Embryonic facial prominence (tissue), 1 donor: ENCODE results near the gene LGR6.

Experiments used
- DNase-seq: peaks from one replicate; pipeline ENCODE4 v3.0.0-alpha.2; 2016; ENCODE audit errors: extremely low spot score

LGR6 gene

GRCh38 chr1:202266061-202266765, 72.6 kb downstream of the LGR6 start:
- DNase-seq = no peak

GRCh38 chr1:202268032-202268431, 74.4 kb downstream of the LGR6 start:
- no peak for DNase-seq

- no peak for DNase-seq
These were observed 75.2 kb downstream of the LGR6 start for GRCh38 chr1:202268817-202269216.

GRCh38 chr1:202270871-202271326, 77.3 kb downstream of the LGR6 start:
- DNase-seq = no peak

GRCh38 chr1:202272103-202272845, 78.7 kb downstream of the LGR6 start:
- no peak for DNase-seq

GRCh38 chr1:202274611-202275010, 81.0 kb downstream of the LGR6 start:
- no peak for DNase-seq

- no peak for DNase-seq
These were observed 81.6 kb downstream of the LGR6 start for GRCh38 chr1:202275061-202275770.

- DNase-seq = no peak
These were observed 82.6 kb downstream of the LGR6 start for GRCh38 chr1:202276081-202276715.

GRCh38 chr1:202276920-202277319, 83.3 kb downstream of the LGR6 start:
- no peak for DNase-seq

- DNase-seq = no peak
These were observed 85.2 kb downstream of the LGR6 start for GRCh38 chr1:202278751-202279150.

- DNase-seq = no peak
These were observed 86.2 kb downstream of the LGR6 start for GRCh38 chr1:202279806-202280205.

GRCh38 chr1:202280595-202280994, 87.0 kb downstream of the LGR6 start:
- DNase-seq = no peak

- DNase-seq = no peak
These were observed 87.9 kb downstream of the LGR6 start for GRCh38 chr1:202281316-202282024.

- DNase-seq = no peak
These were observed 88.4 kb downstream of the LGR6 start for GRCh38 chr1:202282025-202282371.

GRCh38 chr1:202282596-202283283, 89.1 kb downstream of the LGR6 start:
- no peak for DNase-seq

- no peak for DNase-seq
These were observed 89.8 kb downstream of the LGR6 start for GRCh38 chr1:202283379-202283844.

GRCh38 chr1:202283991-202284390, 90.4 kb downstream of the LGR6 start:
- no peak for DNase-seq

- no peak for DNase-seq
These were observed 92.3 kb downstream of the LGR6 start for GRCh38 chr1:202285908-202286307.

GRCh38 chr1:202286622-202287097, 93.1 kb downstream of the LGR6 start:
- no peak for DNase-seq

GRCh38 chr1:202287196-202287595, 93.6 kb downstream of the LGR6 start:
- no peak for DNase-seq

GRCh38 chr1:202288177-202288576, 94.6 kb downstream of the LGR6 start:
- DNase-seq = no peak
